ENCODE results near the gene KDM7A. TPM values are rescaled to one million over a fixed set of nuclear protein-coding genes. Genes with fewer than 3 reads are reported as not detected.

KDM7A gene
- total and polyA plus RNA-seq, 2 of the 8 experiments (the other 6 are each of a cell fraction or from before 2014, with no cell fraction given) = 2.2 to 12.5 TPM

DNA sequence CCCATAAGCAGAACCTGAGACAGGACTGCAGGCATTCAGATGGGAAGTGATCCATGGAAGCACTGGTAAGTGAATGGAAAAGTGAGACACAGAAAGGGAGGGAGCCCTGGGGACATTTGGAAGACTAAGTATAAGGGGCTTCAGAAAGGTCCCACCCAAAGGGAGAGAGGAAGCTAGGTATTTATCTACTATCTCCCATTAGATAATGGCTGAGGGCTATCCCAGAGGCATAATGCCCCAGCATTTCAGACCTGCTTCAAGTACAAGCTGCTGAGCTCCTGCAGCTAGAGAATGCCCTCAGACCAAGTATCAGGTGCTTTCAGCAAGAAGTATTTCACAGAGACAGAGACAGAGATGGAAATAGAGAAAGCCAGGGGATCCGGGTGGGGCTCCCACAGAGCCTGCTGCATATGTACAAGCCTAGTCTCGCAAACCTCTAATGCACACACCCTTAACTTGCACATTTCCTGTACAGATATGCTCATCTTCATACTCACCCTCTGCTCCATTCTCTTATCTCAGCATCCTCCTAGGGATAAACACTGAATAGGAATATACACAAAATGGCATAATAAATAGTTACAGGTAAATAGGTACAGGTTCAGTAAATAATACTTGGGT, 20.2 kb downstream of the KDM7A start:
- Histone ChIP-seq H2BK120ac (replicated peaks; ENCODE audit: low read depth, low read length) (no peak overlapping the region), H3K4ac (replicated peaks; ENCODE audit: insufficient read length, low read depth, low read length) (no peak overlapping the region), H3K18ac (ENCODE audit: extremely low read depth, low read length) (no peak overlapping the region), H3K79me1 (ENCODE audit: low read depth, low read length) (peaks cover 3% of the 10 kb centered on the region; the same call in 1 of the 2 replicates), H3K27ac (ENCODE audit: low read depth, low read length) (no peak overlapping the region), H3K4me2 (ENCODE audit: insufficient read depth in 1 of 2, low read depth in 2 of 2, low read length in 2 of 2) (no peak overlapping the region), H2AK5ac (ENCODE audit: low read depth, low read length) (no peak overlapping the region), H2BK15ac (ENCODE audit: low read length) (no peak overlapping the region), H4K5ac (ENCODE audit: insufficient read length, low read depth, low read length) (no peak overlapping the region), H3K14ac (ENCODE audit: insufficient read length) (no peak overlapping the region), H3K56ac (replicated peaks; ENCODE audit: insufficient read length, low read depth, low read length) (no peak overlapping the region), H2BK5ac (ENCODE audit: low read depth, low read length) (no peak overlapping the region), H2BK12ac (ENCODE audit: low read depth, low read length) (no peak overlapping the region), H4K8ac (ENCODE audit: extremely low read depth, insufficient read depth, low read length) (no peak overlapping the region), H4K91ac (replicated peaks; ENCODE audit: insufficient read length, low read length) (no peak overlapping the region), H3K79me2 (ENCODE audit: control insufficient read depth in 1 of 2, insufficient read depth in 2 of 2, low read length in 2 of 2) (peaks cover 0 to 29% of the 10 kb centered on the region in 2 experiments; a peak in 2 of 4 replicates), H3K9ac (replicated peaks in 1 of 4; ENCODE audit: extremely low read depth in 1 of 4, low read depth in 3 of 4, low read length in 3 of 4) (no peak overlapping the region), H2AFZ (ENCODE audit: low read length) (no peak overlapping the region), H3K23me2 (ENCODE audit: low read depth, low read length) (no peaks in the 10 kb centered on the region), H3K4me1 (replicated peaks in 1 of 4; ENCODE audit: control insufficient read depth in 3 of 4, insufficient read depth in 4 of 4, low read length in 3 of 4) (peaks cover 2 to 8% (median 4%) of the 10 kb centered on the region in 4 experiments; a peak in 5 of 7 replicates), H4K20me1 (replicated peaks in 1 of 2; ENCODE audit: control insufficient read depth in 1 of 2, insufficient read depth in 2 of 2, low read length in 2 of 2) (no peaks in the 10 kb centered on the region), H3K9me3 (ENCODE audit: insufficient read depth in 2 of 2, low read depth in 1 of 2, low read length in 1 of 2) (no peaks in the 10 kb centered on the region), H2BK20ac (ENCODE audit: low read length) (no peak overlapping the region), H3K36me3 (ENCODE audit: control insufficient read depth in 2 of 4, insufficient read depth in 4 of 4, low read length in 3 of 4) (no peaks in the 10 kb centered on the region), H3K23ac (ENCODE audit: insufficient read length) (no peak overlapping the region), H3K27me3 (replicated peaks in 1 of 4; ENCODE audit: control insufficient read depth in 3 of 4, extremely low read depth in 1 of 4, insufficient read depth in 3 of 4, low read length in 3 of 4) (no peaks in the 10 kb centered on the region), H3K4me3 (ENCODE audit: extremely low read depth in 1 of 4, insufficient read depth in 2 of 4, low read depth in 3 of 4, low read length in 4 of 4) (no peak overlapping the region)
- WGBS, 2 experiments (ENCODE audit: extremely low coverage in 1 of 2, insufficient coverage in 1 of 2, insufficient read length in 1 of 2, insufficient replicate concordance in 2 of 2, low coverage in 1 of 2, low lambda C conversion rate in 2 of 2, missing lambda C conversion rate in 1 of 2) = 85% methylated on average over 2 of the region's 2 CpGs; no CpG with 5 or more reads in 1 of the 2 experiments
- ChIA-PET POLR2A (ENCODE audit: partially characterized antibody) (no interaction called here), CTCF (ENCODE audit: partially characterized antibody) (no interaction called here)
- FAIRE-seq (no peak), DNase-seq (ENCODE audit: low read depth in 1 of 2, low spot score in 2 of 2) (no peak)
- TF ChIP-seq RBBP5 (IDR thresholded peaks at IDR 0.05; ENCODE audit: borderline replicate concordance, low read depth, low read length) (no peak), SRF (IDR thresholded peaks at IDR 0.05; ENCODE audit: low read depth, low read length) (no peak), POU5F1 (IDR thresholded peaks at IDR 0.05; ENCODE audit: low read depth, low read length) (no peak), E2F6 (IDR thresholded peaks at IDR 0.05) (no peak), HDAC6 (IDR thresholded peaks at IDR 0.05; ENCODE audit: low read depth, low read length) (no peak), EGR1 (IDR thresholded peaks at IDR 0.05; ENCODE audit: borderline replicate concordance, low read depth, low read length) (no peak), RAD21 (IDR thresholded peaks at IDR 0.05 in 1 of 2, conservative IDR thresholded peaks at IDR 0.05 in 1 of 2; ENCODE audit: low read depth in 2 of 2, low read length in 2 of 2) (no peak), ASH2L (IDR thresholded peaks at IDR 0.05; ENCODE audit: low read length) (no peak), JUN (IDR thresholded peaks at IDR 0.05; ENCODE audit: low read depth, low read length) (no peak), TBP (IDR thresholded peaks at IDR 0.05; ENCODE audit: low read depth, low read length) (no peak), GTF2F1 (IDR thresholded peaks at IDR 0.05; ENCODE audit: borderline replicate concordance, low read depth, low read length) (no peak), TAF7 (optimal IDR thresholded peaks at IDR 0.05; ENCODE audit: borderline replicate concordance, low read depth, low read length) (no peak), BCL11A (IDR thresholded peaks at IDR 0.05; ENCODE audit: low read depth in 2 of 2, low read length in 2 of 2) (no peak)
